GM12892 (cell line): ENCODE results near the gene UBE2L6.

Experiments used
- POLR2A ChIP-seq: IDR thresholded peaks from 2 replicates; pipeline ENCODE4 v1.6.1; 2011; ENCODE audit warnings: low read depth, low read length, control low read depth
- POLR2AphosphoS5 ChIP-seq: IDR thresholded peaks from 2 replicates; pipeline ENCODE4 v1.6.1; 2011; ENCODE audit warnings: low read depth, low read length, control low read depth
- TAF1 ChIP-seq: IDR thresholded peaks from 2 replicates; pipeline ENCODE4 v1.6.1; 2011; ENCODE audit warnings: low read depth, mild to moderate bottlenecking, control low read depth, low read length, borderline replicate concordance

DNA sequence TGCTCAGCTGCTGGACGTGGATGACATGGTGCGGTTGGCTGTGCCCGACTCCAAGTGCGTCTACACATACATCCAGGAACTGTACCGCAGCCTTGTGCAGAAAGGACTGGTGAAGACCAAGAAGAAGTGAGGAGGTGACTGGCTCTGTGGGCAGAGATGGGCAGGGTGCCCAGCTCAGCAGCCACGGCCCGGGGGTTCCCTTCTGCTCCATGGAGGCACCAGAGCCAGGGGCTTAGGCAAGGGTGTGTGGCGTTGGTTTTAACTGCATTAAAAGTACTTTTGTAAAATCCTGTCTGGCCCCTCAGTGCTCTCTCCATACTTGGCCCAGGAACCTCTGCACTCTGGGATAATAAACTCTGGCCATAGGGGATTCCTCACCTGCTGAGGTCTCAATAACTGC lies 17.5 kb downstream of the UBE2L6 start:
- TF ChIP-seq POLR2A = no peak
- no peak for TF ChIP-seq POLR2AphosphoS5
- no peak for TF ChIP-seq TAF1
